ENCODE data around the gene HDAC9. TPM values are rescaled to one million over a fixed set of nuclear protein-coding genes. Genes with fewer than 3 reads are reported as not detected.

The HDAC9 gene
- total RNA-seq, 4 donors from 2014 or later = 10.3 to 48.4 (median 12.2) TPM

- Histone ChIP-seq H3K36me3 (no peaks in the 10 kb centered on the region), H3K4me3 (no peak overlapping the region), H3K27ac (no peak overlapping the region), H3K4me1 (no peaks in the 10 kb centered on the region), H3K9me3 (no peaks in the 10 kb centered on the region), H3K27me3 (no peaks in the 10 kb centered on the region)
- WGBS, 2 donors = 39 to 54% methylated on average over 3 of the region's 3 CpGs
- DNase-seq (ENCODE audit: low spot score in 2 of 2) = no peak
- TF ChIP-seq CTCF (IDR thresholded peaks at IDR 0.05) = no peak
- TF ChIP-seq EP300 (IDR thresholded peaks at IDR 0.05) = no peak
- TF ChIP-seq POLR2A (IDR thresholded peaks at IDR 0.05) = no peak
These were observed 275.3 kb downstream of the HDAC9 start for GRCh38 chr7:18770822-18771221.

- 35 to 46% methylated on average over 2 of the region's 2 CpGs for WGBS, 2 donors
These were observed 276.5 kb downstream of the HDAC9 start for GRCh38 chr7:18771834-18772566.

DNA sequence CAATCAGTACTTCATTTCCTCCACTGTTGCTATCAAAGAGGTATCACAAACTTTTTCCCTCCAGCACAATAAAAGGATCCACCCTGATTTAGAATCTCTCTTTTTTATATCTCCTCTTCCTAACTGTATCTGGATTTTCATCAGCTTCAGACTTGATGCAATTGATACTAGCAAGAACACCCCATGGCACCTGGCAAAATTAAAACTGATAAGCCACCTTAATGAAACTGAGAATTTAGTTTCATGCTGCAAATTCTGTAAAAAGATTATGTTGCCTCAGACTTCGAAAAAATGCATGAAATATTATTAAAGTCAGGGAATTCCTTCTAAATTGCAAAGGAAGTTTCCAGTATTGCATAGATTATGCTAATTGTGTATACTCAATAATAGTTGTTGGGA lies 277.0 kb downstream of the HDAC9 start:
- 86 to 91% methylated on average over 1 of the region's 1 CpG for WGBS, 2 donors
- Histone ChIP-seq H3K4me3 (no peak overlapping the region), H3K27ac (no peak overlapping the region), H3K36me3 (no peaks in the 10 kb centered on the region), H3K27me3 (no peaks in the 10 kb centered on the region), H3K9me3 (no peaks in the 10 kb centered on the region), H3K4me1 (no peaks in the 10 kb centered on the region)
- no peak for TF ChIP-seq POLR2A (IDR thresholded peaks at IDR 0.05)
- TF ChIP-seq EP300 (IDR thresholded peaks at IDR 0.05) = no peak
- no peak for TF ChIP-seq CTCF (IDR thresholded peaks at IDR 0.05)
- no peak for DNase-seq (ENCODE audit: low spot score in 2 of 2)

More at GRCh38 chr7:18771834-18772566, 276.5 kb downstream of the HDAC9 start:
- Histone ChIP-seq H3K4me3 (no peak overlapping the region), H3K27me3 (no peaks in the 10 kb centered on the region), H3K9me3 (no peaks in the 10 kb centered on the region), H3K4me1 (no peaks in the 10 kb centered on the region), H3K27ac (no peak overlapping the region), H3K36me3 (no peaks in the 10 kb centered on the region)
- DNase-seq (ENCODE audit: low spot score in 2 of 2) = no peak
- TF ChIP-seq POLR2A (IDR thresholded peaks at IDR 0.05) (no peak), EP300 (IDR thresholded peaks at IDR 0.05) (no peak), CTCF (IDR thresholded peaks at IDR 0.05) (no peak)

DNA sequence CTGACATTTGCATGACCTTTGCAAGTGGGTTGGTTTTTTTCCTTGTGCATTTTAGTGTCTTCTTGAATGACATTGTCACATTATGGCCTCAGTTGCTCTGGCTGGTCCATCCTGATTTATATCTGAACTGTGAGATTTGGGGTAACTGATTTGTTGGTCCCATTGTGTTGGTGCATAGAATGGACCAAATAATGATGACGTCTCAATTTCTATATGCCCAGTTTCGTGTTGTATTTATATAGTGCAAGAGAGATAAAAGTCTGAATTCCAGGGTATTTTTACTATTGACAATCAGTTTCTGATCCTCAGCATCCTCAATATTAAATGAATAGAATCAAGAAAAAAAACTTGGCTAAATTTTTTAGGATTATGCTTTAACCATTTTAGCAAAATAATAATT lies 281.8 kb downstream of the HDAC9 start:
- 95% methylated on average over 2 of the region's 2 CpGs for WGBS, 2 donors
- no peak for TF ChIP-seq POLR2A (IDR thresholded peaks at IDR 0.05)
- TF ChIP-seq EP300 (IDR thresholded peaks at IDR 0.05) = no peak
- TF ChIP-seq CTCF (IDR thresholded peaks at IDR 0.05) = no peak
- Histone ChIP-seq H3K27me3 (no peaks in the 10 kb centered on the region), H3K36me3 (peaks cover 0 to 2% (median 0%) of the 10 kb centered on the region in 3 donors), H3K4me1 (no peaks in the 10 kb centered on the region), H3K4me3 (no peak overlapping the region), H3K9me3 (no peaks in the 10 kb centered on the region), H3K27ac (no peak overlapping the region)
- no peak for DNase-seq (ENCODE audit: low spot score in 2 of 2)

DNA sequence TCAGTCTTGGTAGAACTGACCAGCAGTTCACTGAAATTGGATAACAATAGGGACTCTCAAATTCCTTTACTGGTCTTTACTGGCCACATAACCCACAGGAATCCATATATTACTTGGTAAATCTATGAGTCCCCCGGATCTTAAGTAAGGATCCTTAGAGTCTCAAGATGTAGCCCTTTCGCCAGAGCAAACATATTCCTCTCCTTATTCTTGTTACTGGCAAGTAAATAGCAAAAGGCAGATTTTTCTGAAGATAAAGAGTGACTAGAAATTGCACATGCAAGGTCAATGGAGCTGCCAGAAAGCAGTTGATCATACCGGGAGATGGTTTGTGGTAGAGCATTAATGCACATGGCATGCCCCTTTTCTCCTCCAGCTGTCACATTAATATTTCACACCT lies 283.0 kb downstream of the HDAC9 start:
- WGBS, 2 donors = 49 to 57% methylated on average over 3 of the region's 3 CpGs
- no peaks in the 10 kb centered on the region for H3K9me3 ChIP-seq
- TF ChIP-seq POLR2A (IDR thresholded peaks at IDR 0.05) = no peak
- TF ChIP-seq EP300 (IDR thresholded peaks at IDR 0.05) = no peak
- H3K36me3 ChIP-seq = peaks cover 0 to 2% (median 0%) of the 10 kb centered on the region in 3 donors
- H3K27ac ChIP-seq = no peak overlapping the region
- no peaks in the 10 kb centered on the region for H3K4me1 ChIP-seq
- H3K27me3 ChIP-seq = no peaks in the 10 kb centered on the region
- DNase-seq (ENCODE audit: low spot score in 2 of 2) = no peak
- H3K4me3 ChIP-seq = no peak overlapping the region
